SU-DHL-6 (cell line): ENCODE results near the gene NRARP.
"Not testable (repeated sequence)": the region's sequence is repeated elsewhere in the genome, so short reads cannot be mapped to it uniquely, and the experiment has no call there.

Experiments
- H2AFZ ChIP-seq: fragments of 200-600 bp; sonication (generic); 2 replicates; pipeline ENCODE4 v1.6.1; 2014; ENCODE audit warnings: low read depth, mild to moderate bottlenecking, moderate library complexity, mixed read lengths, antibody characterized with exemption, low read length; ENCODE audit not compliant: severe bottlenecking
- H3F3A ChIP-seq: fragments of 200-600 bp; shearing (Covaris generic); 2 replicates; pipeline ENCODE4 v1.6.0; 2016; ENCODE audit warnings: antibody characterized with exemption, mild to moderate bottlenecking; ENCODE audit not compliant: insufficient read depth
- H3K27ac ChIP-seq: fragments of 200-600 bp; sonication (generic); 2 replicates; pipeline ENCODE4 v1.5.1; 2016; ENCODE audit warnings: low read depth, mild to moderate bottlenecking, low read length, moderate library complexity, mixed read lengths
- H3K27me3 ChIP-seq: fragments of 200-600 bp; sonication (generic), shearing (Covaris generic); 2 replicates; pipeline ENCODE4 v1.6.0; 2014; ENCODE audit warnings: mild to moderate bottlenecking, low read length
- H3K36me3 ChIP-seq: fragments of 200-600 bp; sonication (generic); 2 replicates; pipeline ENCODE4 v1.6.1; 2014; ENCODE audit warnings: mild to moderate bottlenecking, low read length, mixed read lengths
- H3K4me2 ChIP-seq: fragments of 300-600, 200-600 bp; shearing (Covaris generic), sonication (generic); 2 replicates; pipeline ENCODE4 v1.6.0; 2014; ENCODE audit warnings: low read length, low read depth, mild to moderate bottlenecking; ENCODE audit not compliant: poor library complexity, severe bottlenecking
- H3K4me3 ChIP-seq: fragments of 200-600 bp; sonication (generic); 2 replicates; pipeline ENCODE4 v1.5.1; 2014; ENCODE audit warnings: antibody characterized with exemption, low read length, mild to moderate bottlenecking, mixed read lengths; ENCODE audit not compliant: insufficient read depth, poor library complexity, severe bottlenecking
- H3K79me2 ChIP-seq: fragments of 200-600 bp; sonication (generic); 2 replicates; pipeline ENCODE4 v1.6.1; 2014; ENCODE audit warnings: mild to moderate bottlenecking, low read length, moderate library complexity; ENCODE audit not compliant: insufficient read depth
- H3K9ac ChIP-seq: fragments of 200-600 bp; sonication (generic); 2 replicates; pipeline ENCODE4 v1.7.0; 2014; ENCODE audit warnings: mild to moderate bottlenecking, low read length
- H3K9me2 ChIP-seq: fragments of 200-600 bp; sonication (generic); replicated peaks from 2 replicates; pipeline ENCODE4 v1.6.1; 2014; ENCODE audit warnings: low read length; ENCODE audit not compliant: insufficient read depth
- H3K9me3 ChIP-seq: fragments of 200-600 bp; sonication (generic); 2 replicates; pipeline ENCODE4 v1.6.1; 2014; ENCODE audit warnings: low read length, mixed read lengths; ENCODE audit not compliant: insufficient read depth
- H4K20me1 ChIP-seq: fragments of 200-600 bp; sonication (generic); 2 replicates; pipeline ENCODE4 v1.6.1; 2014; ENCODE audit warnings: low read depth, mild to moderate bottlenecking, antibody characterized with exemption, low read length, moderate library complexity, mixed read lengths
- CTCF ChIP-seq: fragments of 200-600 bp; sonication (generic); IDR thresholded peaks from one replicate; pipeline ENCODE4 v1.5.1; 2017; ENCODE audit warnings: antibody characterized with exemption, mild to moderate bottlenecking, low read length, moderate library complexity; ENCODE audit not compliant: insufficient read depth, poor library complexity, severe bottlenecking
- EZH2phosphoT487 ChIP-seq: fragments of 200-600 bp; sonication (generic), shearing (Covaris generic); conservative IDR thresholded peaks from 2 replicates; pipeline ENCODE4 v1.6.1; 2018; ENCODE audit warnings: mild to moderate bottlenecking, antibody characterized with exemption, low read length, moderate library complexity, mixed read lengths

NRARP gene

GRCh38 chr9:137341227-137341626 is 39.2 kb upstream of the NRARP start:
- H3K9me2 ChIP-seq = no peaks in the 10 kb centered on the region
- H3K4me3 ChIP-seq = no peak overlapping the region
- no peak overlapping the region for H3K4me2 ChIP-seq
- H3K9ac ChIP-seq = no peak overlapping the region
- no peaks in the 10 kb centered on the region for H3K9me3 ChIP-seq
- no peak overlapping the region for H2AFZ ChIP-seq
- H3F3A ChIP-seq = no peaks in the 10 kb centered on the region
- H3K79me2 ChIP-seq = no peaks in the 10 kb centered on the region
- no peaks in the 10 kb centered on the region for H4K20me1 ChIP-seq
- H3K27me3 ChIP-seq = no peaks in the 10 kb centered on the region
- TF ChIP-seq CTCF (no peak), EZH2phosphoT487 (no peak)
- H3K36me3 ChIP-seq = no peaks in the 10 kb centered on the region
- H3K27ac ChIP-seq = no peak overlapping the region

- H3K9me3 ChIP-seq, H3K36me3 ChIP-seq, H3K27ac ChIP-seq, H3K4me2 ChIP-seq, H3F3A ChIP-seq, H4K20me1 ChIP-seq, H3K9ac ChIP-seq, H3K9me2 ChIP-seq, H2AFZ ChIP-seq, H3K27me3 ChIP-seq, H3K79me2 ChIP-seq, H3K4me3 ChIP-seq: not testable (repeated sequence)
These were observed 37.9 kb upstream of the NRARP start for GRCh38 chr9:137339908-137340462.

- H3F3A ChIP-seq = no peaks in the 10 kb centered on the region
These were observed 37.2 kb upstream of the NRARP start for GRCh38 chr9:137339045-137339907.

More at GRCh38 chr9:137339045-137339907, 37.2 kb upstream of the NRARP start:
- Histone ChIP-seq H4K20me1 (no peaks in the 10 kb centered on the region), H3K27me3 (no peaks in the 10 kb centered on the region), H3K4me2 (no peak overlapping the region), H3K27ac (no peak overlapping the region), H3K79me2 (no peaks in the 10 kb centered on the region), H3K9me3 (no peaks in the 10 kb centered on the region), H3K4me3 (no peak overlapping the region), H3K36me3 (no peaks in the 10 kb centered on the region), H2AFZ (no peak overlapping the region), H3K9ac (no peak overlapping the region), H3K9me2 (no peaks in the 10 kb centered on the region)
- TF ChIP-seq CTCF (no peak), EZH2phosphoT487 (no peak)
